ENCODE results near the gene RAB11A.

The RAB11A gene

GRCh38 chr15:65834603-65835282, 34.5 kb upstream of the RAB11A start:
- H3K27me3 ChIP-seq (ENCODE audit: control insufficient read depth in 3 of 3, insufficient read depth in 3 of 3, low read depth in 1 of 3, low read length in 3 of 3), result no peaks in the 10 kb centered on the region
- no peaks in the 10 kb centered on the region for H3K79me1 ChIP-seq (ENCODE audit: low read depth, low read length)
- H3K18ac ChIP-seq (ENCODE audit: low read length), result no peak overlapping the region
- no peak overlapping the region for H2BK15ac ChIP-seq (ENCODE audit: low read length)
- H4K8ac ChIP-seq (ENCODE audit: low read depth, low read length), result no peak overlapping the region
- no CpG with 5 or more reads among the region's 8 CpGs for WGBS, 2 donors (ENCODE audit: extremely low coverage in 2 of 2, insufficient read length in 2 of 2, insufficient replicate concordance in 1 of 2)
- H3K36me3 ChIP-seq (replicated peaks in 1 of 2; ENCODE audit: control insufficient read depth in 2 of 2, insufficient read depth in 2 of 2, low read length in 2 of 2), result no peaks in the 10 kb centered on the region
- no peak overlapping the region for H4K91ac ChIP-seq (ENCODE audit: low read depth, low read length, poor library complexity)
- DNase-seq (ENCODE audit: low spot score), result no peak
- no peak overlapping the region for H3K4me2 ChIP-seq (ENCODE audit: insufficient read depth, low read length, poor library complexity, severe bottlenecking)
- H2AFZ ChIP-seq (ENCODE audit: low read length), result no peak overlapping the region
- peaks cover 3 to 6% of the 10 kb centered on the region in 2 donors for H3K4me1 ChIP-seq (ENCODE audit: control insufficient read depth in 2 of 2, insufficient read depth in 1 of 2, low read depth in 1 of 2, low read length in 2 of 2)
- no peak overlapping the region for H3K27ac ChIP-seq (replicated peaks; ENCODE audit: low read length)
- H3K23ac ChIP-seq (ENCODE audit: low read depth, low read length, poor library complexity), result no peak overlapping the region
- H3K4me3 ChIP-seq (ENCODE audit: low read length in 2 of 2), result no peak overlapping the region
- H3K9me3 ChIP-seq (replicated peaks in 1 of 2; ENCODE audit: control insufficient read depth in 2 of 2, insufficient read depth in 1 of 2, low read depth in 1 of 2, low read length in 2 of 2), result no peaks in the 10 kb centered on the region
- H2BK12ac ChIP-seq (ENCODE audit: low read length), result no peak overlapping the region
- H3K4ac ChIP-seq (ENCODE audit: low read length), result no peak overlapping the region
- no peak overlapping the region for H3K9ac ChIP-seq (ENCODE audit: low read depth, low read length, poor library complexity)
- no peak overlapping the region for H2BK5ac ChIP-seq (ENCODE audit: low read length)
- no peak overlapping the region for H3K14ac ChIP-seq (ENCODE audit: low read length)
- H2BK120ac ChIP-seq (ENCODE audit: low read depth, low read length), result no peak overlapping the region
- H2AK5ac ChIP-seq (ENCODE audit: low read depth, low read length), result no peak overlapping the region

DNA sequence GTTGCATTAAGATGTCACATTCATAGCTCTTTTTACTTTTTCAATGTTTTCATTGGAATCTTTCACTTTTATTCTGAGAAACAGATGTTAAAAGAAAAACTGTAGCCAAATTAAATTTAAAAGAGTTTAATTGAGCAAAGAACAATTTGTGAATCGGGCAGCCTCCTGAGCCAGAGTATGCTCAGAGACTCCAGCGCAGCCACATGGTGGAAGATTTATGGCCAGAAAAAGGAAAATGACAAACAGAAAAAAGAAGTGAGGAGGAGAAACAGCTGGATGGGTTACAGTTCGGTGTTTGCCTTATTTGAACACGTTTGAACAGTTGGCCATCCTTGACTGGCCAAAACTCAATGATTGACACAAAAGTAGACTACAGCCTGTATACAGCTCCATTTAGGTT, 33.8 kb upstream of the RAB11A start:
- Histone ChIP-seq H3K4me2 (ENCODE audit: insufficient read depth, low read length, poor library complexity, severe bottlenecking) (no peak overlapping the region), H3K14ac (ENCODE audit: low read length) (no peak overlapping the region), H3K27ac (replicated peaks; ENCODE audit: low read length) (no peak overlapping the region), H3K4me1 (ENCODE audit: control insufficient read depth in 2 of 2, insufficient read depth in 1 of 2, low read depth in 1 of 2, low read length in 2 of 2) (peaks cover 3 to 6% of the 10 kb centered on the region in 2 donors), H3K4ac (ENCODE audit: low read length) (no peak overlapping the region), H2BK15ac (ENCODE audit: low read length) (no peak overlapping the region), H2BK12ac (ENCODE audit: low read length) (no peak overlapping the region), H3K23ac (ENCODE audit: low read depth, low read length, poor library complexity) (no peak overlapping the region), H4K8ac (ENCODE audit: low read depth, low read length) (no peak overlapping the region), H3K9ac (ENCODE audit: low read depth, low read length, poor library complexity) (no peak overlapping the region), H3K4me3 (ENCODE audit: low read length in 2 of 2) (no peak overlapping the region), H3K36me3 (replicated peaks in 1 of 2; ENCODE audit: control insufficient read depth in 2 of 2, insufficient read depth in 2 of 2, low read length in 2 of 2) (no peaks in the 10 kb centered on the region), H2AK5ac (ENCODE audit: low read depth, low read length) (no peak overlapping the region), H2BK5ac (ENCODE audit: low read length) (no peak overlapping the region), H3K9me3 (replicated peaks in 1 of 2; ENCODE audit: control insufficient read depth in 2 of 2, insufficient read depth in 1 of 2, low read depth in 1 of 2, low read length in 2 of 2) (no peaks in the 10 kb centered on the region), H3K27me3 (ENCODE audit: control insufficient read depth in 3 of 3, insufficient read depth in 3 of 3, low read depth in 1 of 3, low read length in 3 of 3) (no peaks in the 10 kb centered on the region), H2AFZ (ENCODE audit: low read length) (no peak overlapping the region), H2BK120ac (ENCODE audit: low read depth, low read length) (no peak overlapping the region), H4K91ac (ENCODE audit: low read depth, low read length, poor library complexity) (no peak overlapping the region), H3K79me1 (ENCODE audit: low read depth, low read length) (no peaks in the 10 kb centered on the region), H3K18ac (ENCODE audit: low read length) (no peak overlapping the region)
- no peak for DNase-seq (ENCODE audit: low spot score)
- WGBS, 2 donors (ENCODE audit: extremely low coverage in 2 of 2, insufficient read length in 2 of 2, insufficient replicate concordance in 1 of 2), result no CpG with 5 or more reads among the region's 4 CpGs

DNA sequence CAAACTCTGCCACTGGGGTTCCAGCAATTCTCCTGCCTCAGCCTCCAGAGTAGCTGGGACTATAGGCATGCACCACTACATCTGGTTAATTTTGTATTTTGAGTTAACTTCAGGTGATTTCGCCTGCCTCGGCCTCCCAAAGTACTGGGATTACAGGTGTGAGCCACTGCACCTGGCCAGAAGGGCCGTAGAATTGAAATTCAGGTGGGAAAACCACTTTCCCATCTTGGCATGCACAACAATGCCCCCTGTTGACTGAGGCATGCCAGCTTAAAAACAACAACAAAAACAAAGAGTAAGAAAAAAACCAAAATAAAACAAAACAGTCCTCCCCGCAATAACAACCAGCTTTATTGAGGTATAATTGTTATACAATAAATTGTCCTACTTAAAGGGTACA, 32.6 kb upstream of the RAB11A start:
- Histone ChIP-seq H2BK5ac (ENCODE audit: low read length) (no peak overlapping the region), H3K23ac (ENCODE audit: low read depth, low read length, poor library complexity) (no peak overlapping the region), H3K4me1 (ENCODE audit: control insufficient read depth in 2 of 2, insufficient read depth in 1 of 2, low read depth in 1 of 2, low read length in 2 of 2) (peaks cover 3 to 6% of the 10 kb centered on the region in 2 donors), H2BK15ac (ENCODE audit: low read length) (no peak overlapping the region), H2BK12ac (ENCODE audit: low read length) (no peak overlapping the region), H3K9me3 (replicated peaks in 1 of 2; ENCODE audit: control insufficient read depth in 2 of 2, insufficient read depth in 1 of 2, low read depth in 1 of 2, low read length in 2 of 2) (no peaks in the 10 kb centered on the region), H3K27me3 (ENCODE audit: control insufficient read depth in 3 of 3, insufficient read depth in 3 of 3, low read depth in 1 of 3, low read length in 3 of 3) (no peaks in the 10 kb centered on the region), H3K9ac (ENCODE audit: low read depth, low read length, poor library complexity) (no peak overlapping the region), H3K14ac (ENCODE audit: low read length) (no peak overlapping the region), H4K91ac (ENCODE audit: low read depth, low read length, poor library complexity) (no peak overlapping the region), H3K79me1 (ENCODE audit: low read depth, low read length) (no peaks in the 10 kb centered on the region), H3K4ac (ENCODE audit: low read length) (no peak overlapping the region), H2BK120ac (ENCODE audit: low read depth, low read length) (no peak overlapping the region), H3K36me3 (replicated peaks in 1 of 2; ENCODE audit: control insufficient read depth in 2 of 2, insufficient read depth in 2 of 2, low read length in 2 of 2) (no peaks in the 10 kb centered on the region), H2AFZ (ENCODE audit: low read length) (no peak overlapping the region), H3K18ac (ENCODE audit: low read length) (no peak overlapping the region), H3K4me3 (ENCODE audit: low read length in 2 of 2) (no peak overlapping the region), H2AK5ac (ENCODE audit: low read depth, low read length) (no peak overlapping the region), H3K27ac (replicated peaks; ENCODE audit: low read length) (no peak overlapping the region), H3K4me2 (ENCODE audit: insufficient read depth, low read length, poor library complexity, severe bottlenecking) (no peak overlapping the region), H4K8ac (ENCODE audit: low read depth, low read length) (no peak overlapping the region)
- DNase-seq (ENCODE audit: low spot score), result no peak
- no CpG with 5 or more reads among the region's 4 CpGs for WGBS, 2 donors (ENCODE audit: extremely low coverage in 2 of 2, insufficient read length in 2 of 2, insufficient replicate concordance in 1 of 2)

DNA sequence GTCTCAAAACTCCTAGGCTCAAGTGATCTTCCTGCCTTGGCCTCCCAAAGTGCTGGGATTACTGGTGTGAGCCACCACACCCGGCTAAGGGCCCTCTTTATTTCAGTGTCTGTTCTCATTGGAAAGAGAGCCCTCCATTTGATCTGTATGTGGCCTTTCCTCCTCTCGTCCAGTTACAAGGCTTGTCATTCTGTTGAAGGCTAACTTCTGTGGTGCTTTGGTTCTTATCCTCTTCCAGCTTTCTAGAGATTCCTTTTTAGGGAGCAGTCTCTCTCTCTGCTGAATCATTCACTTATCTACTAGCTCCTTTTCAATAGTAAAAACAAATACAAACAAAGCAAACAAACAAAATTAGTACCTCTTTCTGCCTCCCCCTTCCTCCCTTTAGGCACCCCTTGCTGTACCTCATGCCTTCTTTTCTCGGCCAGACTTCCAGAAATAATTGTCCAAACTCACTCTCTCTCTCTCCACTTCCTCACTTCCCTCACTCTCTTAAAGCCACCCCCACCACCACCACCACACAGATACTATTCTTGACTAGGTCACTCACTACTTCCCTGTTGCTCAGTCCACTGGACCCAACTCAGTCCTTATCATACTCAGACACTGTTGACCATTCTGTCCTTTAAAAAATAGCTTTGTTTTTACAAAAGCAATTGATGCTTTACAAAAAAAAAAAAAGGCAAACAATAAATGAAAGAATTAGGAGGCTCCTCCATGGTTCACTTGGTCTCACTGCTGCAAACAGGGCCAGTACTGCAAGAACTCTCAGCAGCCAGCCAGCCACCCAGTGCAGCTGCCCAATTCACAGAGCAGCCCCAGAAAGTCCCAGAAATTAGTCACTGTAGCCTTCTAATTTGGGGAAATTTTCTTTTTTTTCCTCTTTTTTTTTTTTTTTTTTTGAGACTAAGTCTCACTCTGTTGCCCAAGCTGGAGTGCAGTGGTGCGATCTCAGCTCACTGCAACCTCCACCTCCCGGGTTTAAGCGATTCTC, 31.7 kb upstream of the RAB11A start:
- no peak overlapping the region for H4K91ac ChIP-seq (ENCODE audit: low read depth, low read length, poor library complexity)
- H4K8ac ChIP-seq (ENCODE audit: low read depth, low read length), result no peak overlapping the region
- no peak overlapping the region for H3K4me2 ChIP-seq (ENCODE audit: insufficient read depth, low read length, poor library complexity, severe bottlenecking)
- no CpG with 5 or more reads among the region's 6 CpGs for WGBS, 2 donors (ENCODE audit: extremely low coverage in 2 of 2, insufficient read length in 2 of 2, insufficient replicate concordance in 1 of 2)
- no peak overlapping the region for H3K4me3 ChIP-seq (ENCODE audit: low read length in 2 of 2)
- H2BK120ac ChIP-seq (ENCODE audit: low read depth, low read length), result no peak overlapping the region
- no peaks in the 10 kb centered on the region for H3K27me3 ChIP-seq (ENCODE audit: control insufficient read depth in 3 of 3, insufficient read depth in 3 of 3, low read depth in 1 of 3, low read length in 3 of 3)
- H3K79me1 ChIP-seq (ENCODE audit: low read depth, low read length), result no peaks in the 10 kb centered on the region
- no peak overlapping the region for H2BK5ac ChIP-seq (ENCODE audit: low read length)
- no peaks in the 10 kb centered on the region for H3K36me3 ChIP-seq (replicated peaks in 1 of 2; ENCODE audit: control insufficient read depth in 2 of 2, insufficient read depth in 2 of 2, low read length in 2 of 2)
- H3K9ac ChIP-seq (ENCODE audit: low read depth, low read length, poor library complexity), result no peak overlapping the region
- no peak overlapping the region for H3K14ac ChIP-seq (ENCODE audit: low read length)
- H2AK5ac ChIP-seq (ENCODE audit: low read depth, low read length), result no peak overlapping the region
- peak overlapping the region; percentile 66 for H2AFZ ChIP-seq (ENCODE audit: low read length)
- no peaks in the 10 kb centered on the region for H3K9me3 ChIP-seq (replicated peaks in 1 of 2; ENCODE audit: control insufficient read depth in 2 of 2, insufficient read depth in 1 of 2, low read depth in 1 of 2, low read length in 2 of 2)
- DNase-seq (ENCODE audit: low spot score), result no peak
- no peak overlapping the region for H3K23ac ChIP-seq (ENCODE audit: low read depth, low read length, poor library complexity)
- no peak overlapping the region for H2BK15ac ChIP-seq (ENCODE audit: low read length)
- peaks cover under 1 to 6% of the 10 kb centered on the region in 2 donors for H3K4me1 ChIP-seq (ENCODE audit: control insufficient read depth in 2 of 2, insufficient read depth in 1 of 2, low read depth in 1 of 2, low read length in 2 of 2)
- H3K27ac ChIP-seq (replicated peaks; ENCODE audit: low read length), result no peak overlapping the region
- H3K4ac ChIP-seq (ENCODE audit: low read length), result no peak overlapping the region
- no peak overlapping the region for H2BK12ac ChIP-seq (ENCODE audit: low read length)
- no peak overlapping the region for H3K18ac ChIP-seq (ENCODE audit: low read length)
